Measurements from ENCODE around the gene SEMA3B. TPM values are rescaled to one million over a fixed set of nuclear protein-coding genes. Genes with fewer than 3 reads are reported as not detected.
"Not testable (repeated sequence)": the region's sequence is repeated elsewhere in the genome, so short reads cannot be mapped to it uniquely, and the experiment has no call there.

The SEMA3B gene
- total RNA-seq, 2 donors from 2014 or later, result 14.3 to 32.6 TPM

DNA sequence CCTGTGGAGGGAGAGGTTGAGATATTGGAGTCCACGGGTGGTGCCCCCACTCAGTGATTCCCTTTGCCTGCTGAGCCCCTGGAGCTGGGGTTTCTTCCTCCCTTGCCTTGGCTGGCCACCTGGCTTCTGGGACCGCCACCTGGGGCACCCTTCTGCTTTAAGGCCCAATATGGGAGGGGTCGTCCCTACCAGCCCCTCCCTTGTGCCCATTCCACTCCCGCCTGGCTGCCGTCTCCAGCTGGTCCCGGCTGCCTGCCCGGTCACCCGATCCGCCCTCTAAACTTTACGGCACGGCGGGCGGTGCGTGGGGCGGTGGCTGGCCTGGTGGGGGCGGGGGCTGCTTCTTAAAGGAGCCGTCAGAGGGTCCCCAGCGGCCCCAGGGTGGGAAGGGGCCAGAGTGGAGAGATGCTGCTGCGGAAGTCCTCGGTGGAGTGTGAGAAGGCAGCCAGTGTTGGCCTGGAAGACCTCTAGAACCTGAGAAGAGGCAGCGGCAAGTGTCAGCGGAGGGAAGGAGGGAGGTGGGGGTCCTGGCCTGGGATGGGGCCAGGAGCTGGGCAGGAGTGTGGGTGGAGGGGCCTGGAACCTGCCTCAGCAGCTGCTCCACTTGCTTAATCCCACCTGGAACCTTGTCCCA is 1.6 kb upstream of the SEMA3B start:
- ATAC-seq (peak; percentile 36 to 40), DNase-seq (peak; percentile 78)
- intact Hi-C loops (cut with DNase I), result no loop called here

DNA sequence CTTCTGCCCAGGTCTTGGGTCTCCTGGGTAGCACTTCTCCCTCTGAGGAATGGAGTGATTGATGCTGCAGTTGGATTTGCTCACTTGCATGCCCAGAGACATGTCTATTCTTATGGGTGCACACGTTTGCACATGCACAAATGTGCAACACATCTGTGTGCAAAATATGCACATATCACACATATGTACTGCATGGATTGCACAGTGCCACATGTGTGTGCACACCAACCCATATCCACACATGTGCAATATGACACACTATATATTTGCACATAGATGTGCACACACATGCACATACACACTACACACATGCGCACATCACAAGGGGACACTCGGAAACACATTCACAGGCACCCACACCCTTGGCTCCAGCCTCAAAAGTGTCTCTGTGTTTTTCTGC is 671 bp upstream of the SEMA3B start:
- DNase-seq (no peak), ATAC-seq (no peak)
- intact Hi-C loops (cut with DNase I), result no loop called here

DNA sequence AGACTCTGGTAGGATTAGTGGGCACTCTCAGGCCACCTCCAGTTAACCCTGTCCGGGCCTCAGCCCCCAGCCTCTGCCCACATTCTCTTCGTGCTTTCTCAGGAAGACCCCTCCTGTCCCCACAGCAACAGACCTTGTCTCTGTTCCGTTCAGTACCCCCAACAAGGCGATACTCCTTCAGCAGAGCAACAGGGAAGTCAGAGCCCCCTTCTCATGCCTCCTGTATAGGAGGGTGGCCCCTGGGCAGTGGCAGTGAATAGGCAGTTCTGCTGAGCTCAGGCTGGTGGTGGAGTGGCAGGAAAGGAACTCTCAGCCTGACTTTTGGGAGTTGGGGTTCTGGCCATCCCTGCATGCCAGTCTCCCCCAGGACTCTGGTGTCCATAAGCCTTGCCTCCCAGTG is 513 bp downstream of the SEMA3B start:
- ATAC-seq (no peak), DNase-seq (no peak)
- intact Hi-C loops (cut with DNase I), result no loop called here

DNA sequence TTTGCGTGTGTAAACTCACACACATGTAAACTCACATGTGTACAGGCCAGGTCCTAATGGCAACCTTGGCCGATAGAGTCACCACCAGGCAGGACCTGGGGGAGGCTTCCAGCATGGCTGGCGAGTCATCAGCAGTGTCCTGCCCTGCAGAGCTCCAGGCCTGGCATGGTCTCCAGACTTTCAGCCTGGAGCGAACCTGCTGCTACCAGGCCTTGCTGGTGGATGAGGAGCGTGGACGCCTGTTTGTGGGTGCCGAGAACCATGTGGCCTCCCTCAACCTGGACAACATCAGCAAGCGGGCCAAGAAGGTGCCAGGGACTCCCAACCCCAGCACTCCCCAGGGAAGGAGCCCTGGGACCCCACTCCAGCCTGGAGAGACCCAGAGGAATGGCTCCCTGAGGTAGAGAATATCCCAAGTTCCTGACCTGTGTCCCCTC is 1.0 kb downstream of the SEMA3B start:
- intact Hi-C loops (cut with DNase I), result loop anchor here (5.0 kb wide), 3 partner anchors 57 to 148 kb away; partner anchors contain the start of genes GNAT1 (in 1 of the 2) and TUSC2 (in 1 of the 2)
- ATAC-seq, result no peak
- no peak for DNase-seq

DNA sequence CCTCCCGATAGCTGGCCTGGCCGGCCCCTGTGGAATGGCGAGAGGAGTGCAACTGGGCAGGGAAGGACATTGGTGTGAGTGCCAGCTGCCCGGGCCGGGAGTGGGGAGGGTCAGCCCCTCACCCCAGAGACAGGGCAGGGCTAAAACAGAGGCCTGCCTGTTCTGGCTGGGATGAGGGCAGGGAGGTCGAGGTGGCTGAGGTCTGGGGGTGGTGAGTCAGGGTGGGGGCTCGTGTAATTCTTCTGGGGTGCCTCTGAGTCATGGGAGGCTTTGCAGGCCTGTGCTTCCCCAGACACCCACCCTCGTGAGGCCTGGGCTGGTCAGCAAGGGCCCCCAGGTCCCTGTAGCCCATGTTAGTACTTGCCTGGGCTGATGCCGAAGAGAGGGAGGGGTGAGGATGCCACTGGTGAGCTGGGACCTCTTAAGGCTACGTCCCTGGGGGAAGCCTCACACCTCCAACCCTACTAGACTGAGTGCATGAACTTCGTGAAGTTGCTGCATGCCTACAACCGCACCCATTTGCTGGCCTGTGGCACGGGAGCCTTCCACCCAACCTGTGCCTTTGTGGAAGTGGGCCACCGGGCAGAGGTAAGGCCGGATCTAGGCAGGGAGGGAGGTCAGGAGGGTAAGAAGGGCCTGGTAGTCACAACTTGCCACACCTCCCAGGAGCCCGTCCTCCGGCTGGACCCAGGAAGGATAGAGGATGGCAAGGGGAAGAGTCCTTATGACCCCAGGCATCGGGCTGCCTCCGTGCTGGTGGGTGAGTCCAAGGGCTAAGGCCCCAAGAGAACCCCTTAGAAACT is 1.7 kb downstream of the SEMA3B start:
- DNase-seq (no peak), ATAC-seq (no peak)
- intact Hi-C loops (cut with DNase I), result loop anchor here (5.0 kb wide), 3 partner anchors 57 to 148 kb away; partner anchors contain the start of genes GNAT1 (in 1 of the 2) and TUSC2 (in 1 of the 2)

DNA sequence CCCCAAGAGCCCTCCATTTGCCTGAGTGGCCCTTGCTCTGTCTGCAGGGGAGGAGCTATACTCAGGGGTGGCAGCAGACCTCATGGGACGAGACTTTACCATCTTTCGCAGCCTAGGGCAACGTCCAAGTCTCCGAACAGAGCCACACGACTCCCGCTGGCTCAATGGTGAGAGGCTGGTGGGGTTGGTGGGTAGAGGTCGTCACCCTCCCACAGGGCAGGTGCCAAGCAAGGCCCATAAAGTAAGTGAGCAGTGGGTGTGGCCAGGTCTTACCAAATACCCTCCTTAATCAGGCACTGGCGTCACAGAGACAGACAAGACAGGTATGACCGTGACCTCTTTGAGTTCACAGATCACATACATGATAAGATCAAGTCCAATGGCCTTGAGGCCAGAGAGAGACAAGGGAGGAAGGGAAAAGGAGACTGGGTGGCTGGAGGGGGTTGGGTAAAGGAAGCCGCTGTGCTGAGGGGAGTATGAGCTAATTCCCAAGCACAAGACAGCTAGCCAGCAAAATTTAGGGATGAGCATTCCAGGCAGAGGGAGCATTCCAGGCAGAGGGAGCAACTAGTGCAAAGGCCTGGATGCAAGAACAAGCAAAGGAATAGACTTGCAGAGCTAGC is 2.5 kb downstream of the SEMA3B start:
- intact Hi-C loops (cut with DNase I), result loop anchor here (5.0 kb wide), 3 partner anchors 56 to 149 kb away; partner anchors contain the start of genes GNAT1 (in 1 of the 2) and TUSC2 (in 1 of the 2)
- no peak for DNase-seq
- no peak for ATAC-seq

DNA sequence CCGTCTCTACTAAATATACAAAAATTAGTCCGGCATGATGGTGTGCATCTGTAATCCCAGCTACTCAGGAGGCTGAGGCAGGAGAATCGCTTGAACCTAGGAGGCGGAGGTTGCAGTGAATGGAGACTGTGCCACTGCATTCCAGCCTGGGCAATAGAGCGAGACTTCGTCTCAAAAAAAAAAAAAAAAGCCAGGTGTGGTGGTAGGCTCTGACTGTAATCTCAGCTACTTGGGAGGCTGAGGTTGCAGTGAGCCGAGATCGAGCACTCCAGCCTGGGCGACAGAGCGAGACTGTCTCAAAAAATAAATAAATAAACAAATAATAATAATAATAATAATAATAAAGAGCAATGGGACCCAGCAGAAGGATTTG is 3.6 kb downstream of the SEMA3B start:
- not testable (repeated sequence) for DNase-seq, ATAC-seq
- intact Hi-C loops (cut with DNase I), result loop anchor here (2.0 to 5.0 kb wide), 5 partner anchors 46 to 150 kb away; partner anchors contain the start of genes GNAT1 (in 1 of the 2) and TUSC2 (in 1 of the 2)

DNA sequence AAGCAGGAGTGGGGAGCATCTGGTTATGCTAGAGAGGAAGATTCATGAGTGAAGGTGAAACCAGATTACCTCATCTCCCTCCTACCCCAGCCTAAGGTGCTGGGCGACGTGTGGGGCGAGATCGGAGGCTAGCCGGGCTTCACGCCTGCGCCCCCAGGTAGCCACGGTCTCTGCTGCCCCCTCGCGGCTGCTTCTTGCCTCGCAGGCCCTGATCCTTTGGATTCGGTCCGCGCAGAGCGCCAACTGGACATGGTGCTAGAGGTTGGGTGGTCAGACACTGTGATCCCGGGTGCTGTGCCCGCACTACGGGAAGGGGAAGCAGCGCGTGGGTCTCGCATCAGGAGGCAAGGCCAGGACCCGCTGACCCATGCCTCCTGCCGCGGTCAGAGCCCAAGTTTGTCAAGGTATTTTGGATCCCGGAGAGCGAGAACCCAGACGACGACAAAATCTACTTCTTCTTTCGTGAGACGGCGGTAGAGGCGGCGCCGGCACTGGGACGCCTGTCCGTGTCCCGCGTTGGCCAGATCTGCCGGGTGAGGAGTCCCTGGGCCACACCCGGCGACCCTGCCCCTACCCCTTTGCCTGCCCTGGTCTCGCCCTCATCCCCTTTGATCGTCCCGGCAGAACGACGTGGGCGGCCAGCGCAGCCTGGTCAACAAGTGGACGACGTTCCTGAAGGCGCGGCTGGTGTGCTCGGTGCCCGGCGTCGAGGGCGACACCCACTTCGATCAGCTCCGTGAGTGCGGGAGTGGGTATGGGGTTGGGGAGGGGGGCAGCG is 4.2 kb downstream of the SEMA3B start:
- ATAC-seq (peak; percentile 60 to 62), DNase-seq (peak; percentile 86)
- intact Hi-C loops (cut with DNase I), result loop anchor here (2.0 to 5.0 kb wide), 5 partner anchors 46 to 151 kb away; partner anchors contain the start of genes GNAT1 (in 1 of the 2) and TUSC2 (in 1 of the 2)

DNA sequence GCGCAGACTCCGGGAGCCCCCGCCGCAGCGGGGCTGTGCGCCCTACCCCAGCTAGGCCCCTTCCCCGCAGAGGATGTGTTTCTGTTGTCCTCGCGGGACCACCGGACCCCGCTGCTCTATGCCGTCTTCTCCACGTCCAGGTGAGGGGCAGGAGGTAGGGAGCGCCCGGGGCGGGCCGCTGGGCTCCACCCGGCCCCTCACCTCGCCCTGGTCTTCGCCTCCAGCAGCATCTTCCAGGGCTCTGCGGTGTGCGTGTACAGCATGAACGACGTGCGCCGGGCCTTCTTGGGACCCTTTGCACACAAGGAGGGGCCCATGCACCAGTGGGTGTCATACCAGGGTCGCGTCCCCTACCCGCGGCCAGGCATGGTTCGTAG is 4.7 kb downstream of the SEMA3B start:
- no peak for ATAC-seq
- intact Hi-C loops (cut with DNase I), result loop anchor here (2.0 to 5.0 kb wide), 5 partner anchors 47 to 151 kb away; partner anchors contain the start of genes GNAT1 (in 1 of the 2) and TUSC2 (in 1 of the 2)
- no peak for DNase-seq

DNA sequence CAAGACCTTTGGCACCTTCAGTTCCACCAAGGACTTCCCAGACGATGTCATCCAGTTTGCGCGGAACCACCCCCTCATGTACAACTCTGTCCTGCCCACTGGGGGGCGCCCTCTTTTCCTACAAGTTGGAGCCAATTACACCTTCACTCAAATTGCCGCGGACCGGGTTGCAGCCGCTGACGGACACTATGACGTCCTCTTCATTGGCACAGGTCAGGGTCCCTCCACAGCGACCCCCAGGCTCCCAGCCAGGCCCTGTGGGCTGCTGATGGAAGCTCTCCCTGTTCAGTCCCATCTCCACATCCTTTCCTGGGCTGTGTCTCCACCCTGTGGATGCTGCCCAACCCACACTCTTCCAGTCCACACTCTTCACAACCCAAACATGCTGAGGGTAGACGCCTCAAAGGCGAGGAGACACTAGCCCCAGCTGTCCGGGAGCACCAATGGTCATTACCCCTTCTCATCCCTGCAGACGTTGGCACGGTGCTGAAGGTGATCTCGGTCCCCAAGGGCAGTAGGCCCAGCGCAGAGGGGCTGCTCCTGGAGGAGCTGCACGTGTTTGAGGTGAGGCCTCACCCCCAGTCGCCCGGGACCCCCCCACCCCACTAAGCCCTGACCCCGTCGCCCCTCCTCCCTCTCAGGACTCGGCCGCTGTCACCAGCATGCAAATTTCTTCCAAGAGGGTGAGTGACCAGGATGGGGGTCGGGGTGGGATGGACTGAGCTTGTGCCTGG is 5.6 kb downstream of the SEMA3B start:
- ATAC-seq (peak; percentile 4 to 8), DNase-seq (peak; percentile 69)
- intact Hi-C loops (cut with DNase I), result loop anchor here (2.0 to 5.0 kb wide), 4 partner anchors 48 to 152 kb away; partner anchors contain the start of genes GNAT1 (in 1 of the 2) and TUSC2 (in 1 of the 2)

DNA sequence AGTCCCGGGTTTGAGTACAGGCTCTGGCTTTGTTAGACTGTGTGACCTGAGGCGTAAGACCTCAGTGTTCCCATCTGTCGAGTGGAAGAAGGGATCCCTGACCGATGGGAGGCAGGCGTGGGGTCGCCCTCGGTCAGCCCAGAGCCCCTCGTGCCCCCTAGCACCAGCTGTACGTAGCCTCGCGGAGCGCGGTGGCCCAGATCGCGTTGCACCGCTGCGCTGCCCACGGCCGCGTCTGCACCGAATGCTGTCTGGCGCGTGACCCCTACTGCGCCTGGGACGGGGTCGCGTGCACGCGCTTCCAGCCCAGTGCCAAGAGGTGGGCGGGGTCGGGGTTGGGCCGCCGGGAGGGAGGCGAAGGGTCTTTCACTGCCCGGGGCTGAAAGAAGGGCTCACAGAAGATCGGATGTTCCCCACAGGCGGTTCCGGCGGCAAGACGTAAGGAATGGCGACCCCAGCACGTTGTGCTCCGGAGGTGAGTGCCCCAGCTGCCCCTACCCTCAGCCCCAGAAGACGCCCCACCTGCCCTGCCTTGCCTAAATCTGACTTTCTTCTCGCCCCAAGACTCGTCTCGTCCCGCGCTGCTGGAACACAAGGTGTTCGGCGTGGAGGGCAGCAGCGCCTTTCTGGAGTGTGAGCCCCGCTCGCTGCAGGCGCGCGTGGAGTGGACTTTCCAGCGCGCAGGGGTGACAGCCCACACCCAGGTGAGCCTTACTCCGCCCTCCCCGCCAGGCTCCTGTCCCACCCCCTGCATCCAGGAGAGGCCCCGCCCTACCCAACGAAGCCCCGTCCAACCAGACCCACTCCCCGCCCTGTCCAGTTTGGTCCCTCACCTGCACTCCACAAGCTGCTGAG is 6.4 kb downstream of the SEMA3B start:
- intact Hi-C loops (cut with DNase I), result loop anchor here in 1 of 2 donors (2.0 kb wide), 1 partner anchor 49 kb away; no protein-coding TSS in a partner anchor
- ATAC-seq, result no peak
- DNase-seq, result no peak

DNA sequence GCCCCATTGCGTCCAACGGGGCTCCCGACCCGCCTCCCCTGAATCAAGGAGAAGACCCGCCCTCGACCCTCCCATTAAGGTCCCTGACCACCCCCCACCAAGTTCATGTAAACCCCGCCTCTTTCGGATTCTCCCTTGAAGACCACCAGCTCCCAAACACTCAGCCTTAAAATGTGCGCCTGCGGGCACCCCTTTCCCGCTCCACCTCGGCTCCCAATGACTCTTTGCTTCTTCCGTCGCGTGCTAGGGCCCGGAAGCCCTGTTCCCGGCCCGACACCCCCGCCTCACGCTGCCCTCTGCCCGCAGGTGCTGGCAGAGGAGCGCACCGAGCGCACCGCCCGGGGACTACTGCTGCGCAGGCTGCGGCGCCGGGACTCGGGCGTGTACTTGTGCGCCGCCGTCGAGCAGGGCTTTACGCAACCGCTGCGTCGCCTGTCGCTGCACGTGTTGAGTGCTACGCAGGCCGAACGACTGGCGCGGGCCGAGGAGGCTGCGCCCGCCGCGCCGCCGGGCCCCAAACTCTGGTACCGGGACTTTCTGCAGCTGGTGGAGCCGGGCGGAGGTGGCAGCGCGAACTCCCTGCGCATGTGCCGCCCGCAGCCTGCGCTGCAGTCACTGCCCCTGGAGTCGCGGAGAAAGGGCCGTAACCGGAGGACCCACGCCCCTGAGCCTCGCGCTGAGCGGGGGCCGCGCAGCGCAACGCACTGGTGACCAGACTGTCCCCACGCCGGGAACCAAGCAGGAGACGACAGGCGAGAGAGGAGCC is 7.2 kb downstream of the SEMA3B start:
- DNase-seq (no peak), ATAC-seq (no peak)
- intact Hi-C loops (cut with DNase I), result loop anchor here in 1 of 2 donors (2.0 kb wide), 1 partner anchor 49 kb away; no protein-coding TSS in a partner anchor

DNA sequence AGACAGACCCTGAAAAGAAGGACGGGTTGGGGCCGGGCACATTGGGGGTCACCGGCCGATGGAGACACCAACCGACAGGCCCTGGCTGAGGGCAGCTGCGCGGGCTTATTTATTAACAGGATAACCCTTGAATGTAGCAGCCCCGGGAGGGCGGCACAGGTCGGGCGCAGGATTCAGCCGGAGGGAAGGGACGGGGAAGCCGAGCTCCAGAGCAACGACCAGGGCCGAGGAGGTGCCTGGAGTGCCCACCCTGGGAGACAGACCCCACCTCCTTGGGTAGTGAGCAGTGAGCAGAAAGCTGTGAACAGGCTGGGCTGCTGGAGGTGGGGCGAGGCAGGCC is 7.8 kb downstream of the SEMA3B start:
- intact Hi-C loops (cut with DNase I), result no loop called here
- DNase-seq (no peak), ATAC-seq (no peak)

DNA sequence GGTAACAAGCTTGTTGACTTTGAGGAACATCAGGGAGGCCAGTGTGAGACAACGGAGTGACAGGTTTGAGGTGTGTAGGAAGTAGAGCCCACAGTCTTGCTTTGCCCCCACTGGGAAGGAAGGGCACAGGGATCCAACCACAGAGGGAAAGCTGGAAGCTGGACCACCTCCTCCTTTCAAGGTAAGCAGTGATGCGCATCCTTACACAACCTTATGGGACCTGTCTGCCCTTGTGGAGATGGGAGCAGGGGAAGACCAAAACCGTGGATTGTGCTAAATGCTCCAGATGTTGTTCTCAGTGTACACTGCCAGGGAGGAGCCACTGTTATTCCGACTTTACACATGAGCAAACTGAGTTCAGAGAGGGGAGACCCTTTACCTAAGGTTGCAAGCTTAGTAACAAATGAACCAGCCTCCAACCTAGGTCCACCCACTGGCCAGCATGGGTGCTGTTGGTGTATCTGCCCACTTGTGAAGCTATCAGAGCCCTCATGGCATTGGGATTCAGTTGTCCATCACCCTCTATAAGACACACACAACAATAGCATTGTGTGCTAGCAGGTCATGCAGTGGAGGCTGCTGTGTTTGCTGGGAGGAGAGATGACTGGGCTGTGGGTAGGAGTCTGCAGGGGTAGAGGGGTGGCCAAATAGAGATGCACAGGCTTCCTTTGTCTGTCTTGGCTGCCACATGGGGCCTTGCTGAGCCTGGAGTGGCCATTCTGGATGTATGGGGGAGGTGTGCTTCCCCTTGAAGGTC is 9.4 kb downstream of the SEMA3B start:
- no peak for DNase-seq
- intact Hi-C loops (cut with DNase I), result no loop called here

DNA sequence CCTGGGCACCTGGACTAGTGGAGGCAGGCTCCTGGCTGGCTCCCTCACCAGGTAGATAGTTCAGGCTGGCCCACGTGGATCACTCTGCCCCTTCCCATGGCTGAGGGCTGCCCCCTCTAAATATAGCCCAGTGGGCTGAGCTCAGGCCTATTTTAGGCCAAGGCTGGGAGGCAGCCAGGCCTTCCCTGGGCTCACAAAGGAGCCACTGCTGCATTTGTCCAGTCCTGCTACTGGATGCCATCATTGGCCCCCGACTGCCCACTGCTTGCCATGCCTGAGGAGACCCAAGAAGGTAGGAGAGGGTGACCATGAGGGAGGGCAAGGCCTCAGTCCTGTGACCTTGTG is 9.9 kb downstream of the SEMA3B start, which contains the start of gene LSMEM2:
TSS of gene LSMEM2 (plus strand) at position 208 of the 345 bp plus-strand sequence. CDS start at position 235, 27 bp downstream.
- DNase-seq, result no peak
- peak; percentile 73 to 86 for ATAC-seq
- intact Hi-C loops (cut with DNase I), result no loop called here

More for the DNA sequence above, 9.4 kb downstream of the SEMA3B start:
- ATAC-seq, result peak; percentile 1 to 4

Data from left cardiac atrium (tissue), 4 donors.